GM21367 (cell line): ENCODE results near the gene CYP39A1.

Source experiments
- ATAC-seq: cut with Tn5 transposase; IDR thresholded peaks from one replicate; pipeline ENCODE4 v1.9.1; 2021; ENCODE audit not compliant: unreplicated experiment

Gene CYP39A1

GRCh38 chr6:46517202-46517601, 135.4 kb downstream of the CYP39A1 start:
- ATAC-seq = no peak

GRCh38 chr6:46513533-46513932, 139.1 kb downstream of the CYP39A1 start:
- ATAC-seq = no peak

GRCh38 chr6:46511320-46511719, 141.3 kb downstream of the CYP39A1 start:
- no peak for ATAC-seq

GRCh38 chr6:46510651-46511050, 142.0 kb downstream of the CYP39A1 start:
- no peak for ATAC-seq

GRCh38 chr6:46509981-46510510, 142.6 kb downstream of the CYP39A1 start:
- ATAC-seq = no peak

GRCh38 chr6:46509063-46509462, 143.6 kb downstream of the CYP39A1 start:
- ATAC-seq = no peak

- ATAC-seq = no peak
Measured at GRCh38 chr6:46507426-46507825, 145.2 kb downstream of the CYP39A1 start.

GRCh38 chr6:46505693-46506512, 146.7 kb downstream of the CYP39A1 start:
- ATAC-seq = no peak

GRCh38 chr6:46504242-46504641, 148.4 kb downstream of the CYP39A1 start:
- ATAC-seq = no peak

- ATAC-seq = no peak
Measured at GRCh38 chr6:46502486-46503119, 150.0 kb downstream of the CYP39A1 start.

GRCh38 chr6:46501136-46502089, 151.2 kb downstream of the CYP39A1 start:
- no peak for ATAC-seq

- ATAC-seq = no peak
Measured at GRCh38 chr6:46500382-46500781, 152.2 kb downstream of the CYP39A1 start.
